ENCODE results near the gene FBXW4.

FBXW4 gene, protein sequence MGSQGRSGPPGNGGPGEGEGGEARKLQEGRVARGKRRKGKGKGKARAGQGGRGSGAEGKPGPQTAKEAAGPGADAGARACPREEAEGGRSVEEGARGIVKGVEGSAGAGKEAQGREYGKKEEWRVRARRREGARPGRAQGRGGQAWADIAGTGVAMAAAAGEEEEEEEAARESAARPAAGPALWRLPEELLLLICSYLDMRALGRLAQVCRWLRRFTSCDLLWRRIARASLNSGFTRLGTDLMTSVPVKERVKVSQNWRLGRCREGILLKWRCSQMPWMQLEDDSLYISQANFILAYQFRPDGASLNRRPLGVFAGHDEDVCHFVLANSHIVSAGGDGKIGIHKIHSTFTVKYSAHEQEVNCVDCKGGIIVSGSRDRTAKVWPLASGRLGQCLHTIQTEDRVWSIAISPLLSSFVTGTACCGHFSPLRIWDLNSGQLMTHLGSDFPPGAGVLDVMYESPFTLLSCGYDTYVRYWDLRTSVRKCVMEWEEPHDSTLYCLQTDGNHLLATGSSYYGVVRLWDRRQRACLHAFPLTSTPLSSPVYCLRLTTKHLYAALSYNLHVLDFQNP

DNA sequence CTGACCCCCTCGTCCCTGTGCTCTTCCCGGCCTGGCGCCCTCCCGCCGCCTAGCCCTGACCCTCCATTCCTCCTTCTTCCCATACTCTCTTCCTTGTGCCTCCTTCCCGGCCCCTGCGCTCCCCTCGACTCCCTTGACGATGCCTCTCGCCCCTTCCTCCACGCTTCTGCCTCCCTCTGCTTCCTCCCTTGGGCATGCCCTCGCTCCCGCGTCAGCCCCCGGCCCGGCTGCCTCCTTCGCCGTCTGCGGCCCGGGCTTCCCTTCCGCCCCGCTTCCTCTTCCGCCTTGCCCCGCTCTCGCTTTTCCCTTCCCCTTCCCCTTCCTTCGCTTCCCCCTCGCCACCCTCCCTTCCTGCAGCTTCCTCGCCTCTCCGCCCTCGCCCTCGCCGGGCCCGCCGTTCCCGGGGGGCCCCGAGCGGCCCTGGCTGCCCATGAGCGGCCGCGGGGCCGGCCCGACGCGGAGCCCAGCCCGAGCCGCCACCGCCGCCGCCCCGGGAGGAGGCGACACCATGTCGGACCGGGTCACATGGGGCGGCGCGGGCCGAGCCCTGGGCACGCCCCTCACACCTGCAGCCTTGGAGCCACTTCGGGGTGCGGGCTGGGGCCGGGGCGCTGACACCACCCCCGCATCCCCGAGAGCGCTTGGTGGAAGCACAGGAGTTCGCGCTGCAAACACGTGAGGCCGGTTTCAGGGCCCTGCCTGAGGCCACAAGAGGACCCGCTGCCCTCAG, at the start of gene FBXW4:
Gene FBXW4, minus strand, starts transcription at position 497 of the 730 bp plus-strand sequence. Its CDS starts 65 bp downstream, at position 432.
- H3K79me2 ChIP-seq (ENCODE audit: insufficient read depth, low read length), result peaks cover 64% of the 10 kb centered on the region
- H3K4me2 ChIP-seq (ENCODE audit: low read depth, low read length, poor library complexity, severe bottlenecking), result peak within 1 kb of the TSS; percentile 83
- peaks cover 23% of the 10 kb centered on the region for H4K20me1 ChIP-seq (ENCODE audit: insufficient read depth, low read length, poor library complexity, severe bottlenecking)
- no peaks in the 10 kb centered on the region for H3F3A ChIP-seq (ENCODE audit: low read depth)
- H3K4me3 ChIP-seq (ENCODE audit: low read length, poor library complexity, severe bottlenecking), result peak within 1 kb of the TSS; percentile 94
- peak within 1 kb of the TSS; percentile 89 for H2AFZ ChIP-seq (ENCODE audit: low read length)
- no peaks in the 10 kb centered on the region for H3K36me3 ChIP-seq (ENCODE audit: insufficient read depth, low read length)
- H3K9me3 ChIP-seq (ENCODE audit: insufficient read depth, low read depth, low read length), result no peaks in the 10 kb centered on the region
- TF ChIP-seq, protein P1, sequence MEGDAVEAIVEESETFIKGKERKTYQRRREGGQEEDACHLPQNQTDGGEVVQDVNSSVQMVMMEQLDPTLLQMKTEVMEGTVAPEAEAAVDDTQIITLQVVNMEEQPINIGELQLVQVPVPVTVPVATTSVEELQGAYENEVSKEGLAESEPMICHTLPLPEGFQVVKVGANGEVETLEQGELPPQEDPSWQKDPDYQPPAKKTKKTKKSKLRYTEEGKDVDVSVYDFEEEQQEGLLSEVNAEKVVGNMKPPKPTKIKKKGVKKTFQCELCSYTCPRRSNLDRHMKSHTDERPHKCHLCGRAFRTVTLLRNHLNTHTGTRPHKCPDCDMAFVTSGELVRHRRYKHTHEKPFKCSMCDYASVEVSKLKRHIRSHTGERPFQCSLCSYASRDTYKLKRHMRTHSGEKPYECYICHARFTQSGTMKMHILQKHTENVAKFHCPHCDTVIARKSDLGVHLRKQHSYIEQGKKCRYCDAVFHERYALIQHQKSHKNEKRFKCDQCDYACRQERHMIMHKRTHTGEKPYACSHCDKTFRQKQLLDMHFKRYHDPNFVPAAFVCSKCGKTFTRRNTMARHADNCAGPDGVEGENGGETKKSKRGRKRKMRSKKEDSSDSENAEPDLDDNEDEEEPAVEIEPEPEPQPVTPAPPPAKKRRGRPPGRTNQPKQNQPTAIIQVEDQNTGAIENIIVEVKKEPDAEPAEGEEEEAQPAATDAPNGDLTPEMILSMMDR (conservative IDR thresholded peaks at IDR 0.05; ENCODE audit: low read length), result no peak
- no peak for TF ChIP-seq EZH2phosphoT487 (IDR thresholded peaks at IDR 0.05; ENCODE audit: borderline replicate concordance)
- peak within 1 kb of the TSS; percentile 90 for H3K9ac ChIP-seq (ENCODE audit: low read depth, low read length, poor library complexity, severe bottlenecking)
- no peaks in the 10 kb centered on the region for H3K9me2 ChIP-seq (replicated peaks; ENCODE audit: low read depth, low read length)
- H3K27me3 ChIP-seq (ENCODE audit: insufficient read depth, low read length, poor library complexity, severe bottlenecking), result no peaks in the 10 kb centered on the region
- H3K4me1 ChIP-seq (ENCODE audit: insufficient read depth, low read length, poor library complexity, severe bottlenecking), result peaks cover 54% of the 10 kb centered on the region

DNA sequence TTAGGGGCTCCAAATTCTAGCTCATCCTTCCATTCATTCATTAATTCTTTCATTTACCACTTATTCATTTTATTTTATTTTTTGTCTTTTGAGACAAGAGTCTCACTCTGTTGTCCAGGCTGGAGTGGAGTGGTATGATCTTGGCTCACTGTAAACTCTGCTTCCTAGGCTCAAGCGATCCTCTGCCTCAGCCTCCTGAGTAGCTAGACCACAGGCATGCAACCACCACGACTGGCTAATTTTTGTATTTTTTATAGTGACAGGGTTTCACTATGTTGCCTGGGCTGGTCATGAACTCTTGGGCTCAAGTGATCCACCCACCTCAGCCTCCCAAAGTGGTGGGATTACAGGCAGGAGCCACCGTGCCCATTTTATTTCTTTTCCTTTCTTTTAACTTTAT, 49.3 kb upstream of the FBXW4 start:
- H3K4me1 ChIP-seq (ENCODE audit: insufficient read depth, low read length, poor library complexity, severe bottlenecking), result no peaks in the 10 kb centered on the region
- TF ChIP-seq, protein P1 (conservative IDR thresholded peaks at IDR 0.05; ENCODE audit: low read length), result no peak
- TF ChIP-seq EZH2phosphoT487 (IDR thresholded peaks at IDR 0.05; ENCODE audit: borderline replicate concordance), result no peak
- no peak overlapping the region for H3K4me2 ChIP-seq (ENCODE audit: low read depth, low read length, poor library complexity, severe bottlenecking)
- H4K20me1 ChIP-seq (ENCODE audit: insufficient read depth, low read length, poor library complexity, severe bottlenecking), result no peaks in the 10 kb centered on the region
- no peaks in the 10 kb centered on the region for H3K27me3 ChIP-seq (ENCODE audit: insufficient read depth, low read length, poor library complexity, severe bottlenecking)
- no peaks in the 10 kb centered on the region for H3K9me3 ChIP-seq (ENCODE audit: insufficient read depth, low read depth, low read length)
- no peaks in the 10 kb centered on the region for H3K36me3 ChIP-seq (ENCODE audit: insufficient read depth, low read length)
- H3K9me2 ChIP-seq (replicated peaks; ENCODE audit: low read depth, low read length), result no peaks in the 10 kb centered on the region
- no peaks in the 10 kb centered on the region for H3F3A ChIP-seq (ENCODE audit: low read depth)
- no peak overlapping the region for H3K9ac ChIP-seq (ENCODE audit: low read depth, low read length, poor library complexity, severe bottlenecking)
- H3K79me2 ChIP-seq (ENCODE audit: insufficient read depth, low read length), result no peaks in the 10 kb centered on the region
- no peak overlapping the region for H3K4me3 ChIP-seq (ENCODE audit: low read length, poor library complexity, severe bottlenecking)
- H2AFZ ChIP-seq (ENCODE audit: low read length), result no peak overlapping the region

DNA sequence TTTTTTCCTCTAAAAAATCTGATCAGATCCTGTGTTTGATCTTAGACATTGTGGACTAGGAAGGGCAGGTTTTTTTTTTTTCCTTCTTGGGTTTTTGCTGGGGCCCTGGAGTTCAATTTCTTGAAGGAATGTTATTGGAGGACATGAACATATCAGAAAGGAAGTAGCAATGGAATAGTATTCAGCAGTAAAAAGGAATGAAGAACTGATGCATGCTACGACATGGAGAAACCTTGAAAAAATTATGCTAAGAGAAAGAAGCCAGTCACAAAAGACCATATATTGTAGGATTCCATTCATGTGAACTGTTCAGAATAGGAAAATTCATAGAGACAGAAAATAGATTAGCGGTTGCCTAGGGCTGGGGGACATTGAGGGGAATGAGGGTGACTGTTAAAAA, 47.0 kb upstream of the FBXW4 start:
- no peaks in the 10 kb centered on the region for H3K27me3 ChIP-seq (ENCODE audit: insufficient read depth, low read length, poor library complexity, severe bottlenecking)
- no peaks in the 10 kb centered on the region for H3K9me2 ChIP-seq (replicated peaks; ENCODE audit: low read depth, low read length)
- H3K9ac ChIP-seq (ENCODE audit: low read depth, low read length, poor library complexity, severe bottlenecking), result no peak overlapping the region
- no peak overlapping the region for H3K4me3 ChIP-seq (ENCODE audit: low read length, poor library complexity, severe bottlenecking)
- H3K79me2 ChIP-seq (ENCODE audit: insufficient read depth, low read length), result no peaks in the 10 kb centered on the region
- no peaks in the 10 kb centered on the region for H3F3A ChIP-seq (ENCODE audit: low read depth)
- H3K4me1 ChIP-seq (ENCODE audit: insufficient read depth, low read length, poor library complexity, severe bottlenecking), result no peaks in the 10 kb centered on the region
- H2AFZ ChIP-seq (ENCODE audit: low read length), result no peak overlapping the region
- H3K9me3 ChIP-seq (ENCODE audit: insufficient read depth, low read depth, low read length), result no peaks in the 10 kb centered on the region
- no peak overlapping the region for H3K4me2 ChIP-seq (ENCODE audit: low read depth, low read length, poor library complexity, severe bottlenecking)
- no peaks in the 10 kb centered on the region for H3K36me3 ChIP-seq (ENCODE audit: insufficient read depth, low read length)
- no peaks in the 10 kb centered on the region for H4K20me1 ChIP-seq (ENCODE audit: insufficient read depth, low read length, poor library complexity, severe bottlenecking)
- no peak for TF ChIP-seq EZH2phosphoT487 (IDR thresholded peaks at IDR 0.05; ENCODE audit: borderline replicate concordance)
- TF ChIP-seq, protein P1 (conservative IDR thresholded peaks at IDR 0.05; ENCODE audit: low read length), result no peak

Data from Loucy (cell line).